GM23248 (cell line): ENCODE data around the gene ZMYND19.

Experiments
- EZH2 ChIP-seq: fragments of 200-600 bp; sonication (generic); IDR thresholded peaks from 2 replicates; pipeline ENCODE4 v1.6.1; 2018; ENCODE audit warnings: antibody characterized with exemption, mild to moderate bottlenecking; ENCODE audit not compliant: insufficient read depth, poor library complexity, severe bottlenecking
- EZH2phosphoT487 ChIP-seq: fragments of 200-600 bp; sonication (generic); IDR thresholded peaks from 2 replicates; pipeline ENCODE4 v1.6.1; 2018; ENCODE audit warnings: antibody characterized with exemption, moderate library complexity, mild to moderate bottlenecking, low read depth; ENCODE audit not compliant: insufficient read depth

DNA sequence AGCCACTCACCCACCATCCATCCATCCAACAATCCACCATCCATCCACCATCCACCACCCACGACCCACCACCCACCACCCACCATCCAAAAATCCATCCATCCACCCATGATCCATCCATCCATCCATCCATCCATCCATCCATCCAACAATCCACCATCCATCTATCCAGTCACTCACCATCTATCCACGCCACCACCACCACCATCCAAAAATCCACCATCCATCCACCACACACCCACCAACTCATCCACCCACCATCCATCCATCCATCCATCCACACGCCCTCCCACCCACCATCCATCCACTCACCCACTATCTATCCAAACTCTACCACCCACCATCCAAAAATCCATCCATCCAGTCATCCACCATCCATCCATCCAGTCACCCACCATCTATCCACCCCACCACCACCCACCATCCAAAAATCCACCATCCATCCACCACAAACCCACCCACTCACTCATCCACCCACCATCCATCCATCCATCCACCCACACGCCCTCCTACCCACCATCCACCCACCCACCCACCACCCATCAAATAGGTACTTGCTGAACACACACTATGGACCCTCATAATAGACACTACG, 20.6 kb downstream of the ZMYND19 start:
- TF ChIP-seq EZH2 (no peak), EZH2phosphoT487 (no peak)
